ENCODE data around the gene CD109.
"Not testable (repeated sequence)": the region's sequence is repeated elsewhere in the genome, so short reads cannot be mapped to it uniquely, and the experiment has no call there.

The CD109 gene

DNA sequence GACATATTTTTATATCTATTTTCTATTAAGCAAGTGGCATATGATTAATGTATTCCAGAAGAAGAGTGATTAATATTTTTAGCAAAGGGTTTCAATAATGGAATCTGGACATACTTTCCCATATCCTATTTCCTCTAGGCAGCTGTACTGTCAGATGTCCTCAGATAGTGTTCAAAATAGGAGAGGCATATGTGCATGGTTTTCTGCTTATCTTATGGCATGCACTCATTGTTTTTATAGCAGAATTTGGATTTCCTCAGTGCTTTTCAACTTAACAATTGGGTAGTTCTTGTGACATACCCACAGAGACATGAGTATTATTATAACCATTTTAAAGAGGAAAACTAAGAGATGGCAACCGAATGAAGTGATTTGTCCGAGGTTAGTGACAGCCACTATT lies 29.6 kb upstream of the CD109 start:
- H3K27me3 ChIP-seq (ENCODE audit: control insufficient read depth, insufficient read depth, low read length): no peaks in the 10 kb centered on the region
- H3K9ac ChIP-seq (ENCODE audit: low read length): no peak overlapping the region
- no peak overlapping the region for H3K27ac ChIP-seq (ENCODE audit: low read length)
- no peak overlapping the region for H3K4me3 ChIP-seq (ENCODE audit: low read length)
- no peaks in the 10 kb centered on the region for H3K36me3 ChIP-seq (ENCODE audit: control insufficient read depth, low read depth, low read length)
- no peaks in the 10 kb centered on the region for H3K4me1 ChIP-seq (ENCODE audit: control insufficient read depth, low read depth, low read length)
- no peaks in the 10 kb centered on the region for H3K9me3 ChIP-seq (ENCODE audit: control insufficient read depth, low read depth, low read length)

DNA sequence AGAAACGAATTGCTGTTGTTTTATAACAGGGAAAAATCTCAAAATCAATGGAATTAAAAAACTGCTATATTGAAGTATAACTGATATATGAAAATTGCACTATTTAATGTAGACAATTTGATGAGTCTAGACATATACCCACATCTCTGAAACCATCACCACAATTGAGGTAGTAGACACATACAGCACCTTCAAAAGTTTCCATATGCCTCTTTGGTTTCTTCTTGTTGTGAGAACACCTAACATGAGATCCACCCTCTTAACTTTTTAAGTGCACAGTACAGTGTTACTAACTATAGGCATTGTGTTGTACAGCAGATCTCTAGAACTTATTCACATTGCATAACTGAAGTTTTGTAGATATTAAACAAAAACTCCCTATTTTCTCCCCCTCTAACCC lies 28.2 kb upstream of the CD109 start:
- H3K4me3 ChIP-seq (ENCODE audit: low read length): no peak overlapping the region
- H3K4me1 ChIP-seq (ENCODE audit: control insufficient read depth, low read depth, low read length): no peaks in the 10 kb centered on the region
- H3K9me3 ChIP-seq (ENCODE audit: control insufficient read depth, low read depth, low read length): no peaks in the 10 kb centered on the region
- no peak overlapping the region for H3K9ac ChIP-seq (ENCODE audit: low read length)
- no peaks in the 10 kb centered on the region for H3K27me3 ChIP-seq (ENCODE audit: control insufficient read depth, insufficient read depth, low read length)
- H3K36me3 ChIP-seq (ENCODE audit: control insufficient read depth, low read depth, low read length): no peaks in the 10 kb centered on the region
- H3K27ac ChIP-seq (ENCODE audit: low read length): no peak overlapping the region

DNA sequence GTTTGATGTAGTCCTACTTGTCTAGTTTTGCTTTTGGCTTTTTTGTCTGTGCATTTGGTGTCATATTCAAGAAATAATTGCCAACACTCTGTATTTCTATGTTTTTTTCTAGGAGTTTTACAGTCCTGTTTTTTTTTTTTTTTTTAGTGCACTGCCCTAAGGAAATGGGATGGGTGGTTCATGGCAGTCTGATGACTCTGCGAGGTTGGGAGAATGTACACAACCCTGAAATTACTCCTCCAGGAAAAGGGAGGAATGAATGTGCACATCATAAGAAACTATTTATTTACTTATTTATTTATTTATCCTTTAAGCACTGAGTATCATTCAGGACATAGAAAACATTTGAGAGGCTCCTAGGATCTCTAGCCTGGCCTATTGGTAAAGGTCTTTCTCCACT lies 27.0 kb upstream of the CD109 start:
- Histone ChIP-seq H3K27ac (ENCODE audit: low read length) (no peak overlapping the region), H3K4me3 (ENCODE audit: low read length) (no peak overlapping the region), H3K36me3 (ENCODE audit: control insufficient read depth, low read depth, low read length) (no peaks in the 10 kb centered on the region), H3K9ac (ENCODE audit: low read length) (no peak overlapping the region), H3K4me1 (ENCODE audit: control insufficient read depth, low read depth, low read length) (no peaks in the 10 kb centered on the region), H3K9me3 (ENCODE audit: control insufficient read depth, low read depth, low read length) (no peaks in the 10 kb centered on the region), H3K27me3 (ENCODE audit: control insufficient read depth, insufficient read depth, low read length) (no peaks in the 10 kb centered on the region)

GRCh38 chr6:73671911-73672685 lies 23.9 kb upstream of the CD109 start:
- no peaks in the 10 kb centered on the region for H3K36me3 ChIP-seq (ENCODE audit: control insufficient read depth, low read depth, low read length)
- H3K4me3 ChIP-seq (ENCODE audit: low read length): no peak overlapping the region
- no peaks in the 10 kb centered on the region for H3K4me1 ChIP-seq (ENCODE audit: control insufficient read depth, low read depth, low read length)
- no peak overlapping the region for H3K9ac ChIP-seq (ENCODE audit: low read length)
- no peaks in the 10 kb centered on the region for H3K9me3 ChIP-seq (ENCODE audit: control insufficient read depth, low read depth, low read length)
- H3K27ac ChIP-seq (ENCODE audit: low read length): no peak overlapping the region
- H3K27me3 ChIP-seq (ENCODE audit: control insufficient read depth, insufficient read depth, low read length): no peaks in the 10 kb centered on the region

DNA sequence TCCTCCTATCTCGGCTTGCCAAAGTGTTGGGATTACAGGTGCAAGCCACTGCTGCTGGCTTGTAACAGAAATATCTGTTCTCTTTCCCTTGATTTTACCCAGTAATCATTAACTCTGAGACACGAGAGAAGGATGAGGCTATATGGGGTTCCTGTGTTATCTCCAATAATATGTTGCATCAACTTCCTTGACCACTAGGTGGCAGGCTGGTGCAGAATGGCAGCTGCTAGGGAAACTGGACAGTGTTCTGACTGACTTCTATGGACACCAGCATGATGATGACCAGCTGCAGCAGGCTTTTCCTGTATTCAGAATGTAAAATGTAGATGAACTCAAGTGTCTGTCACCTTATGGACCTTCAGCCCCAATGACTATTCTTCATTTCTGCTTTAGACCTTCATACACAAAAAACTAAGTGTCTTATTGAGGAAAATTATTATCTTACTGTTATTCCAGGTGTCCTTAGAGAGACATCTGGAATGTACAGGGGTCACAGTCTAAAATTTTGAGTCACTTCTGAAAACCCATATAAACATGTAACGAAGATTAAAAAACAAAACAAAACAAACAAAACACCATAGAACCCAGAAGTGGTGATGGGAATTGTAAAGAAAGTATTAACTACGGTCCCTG lies 20.4 kb upstream of the CD109 start:
- no peak overlapping the region for H3K9ac ChIP-seq (ENCODE audit: low read length)
- no peaks in the 10 kb centered on the region for H3K27me3 ChIP-seq (ENCODE audit: control insufficient read depth, insufficient read depth, low read length)
- no peaks in the 10 kb centered on the region for H3K36me3 ChIP-seq (ENCODE audit: control insufficient read depth, low read depth, low read length)
- no peak overlapping the region for H3K27ac ChIP-seq (ENCODE audit: low read length)
- no peak overlapping the region for H3K4me3 ChIP-seq (ENCODE audit: low read length)
- no peaks in the 10 kb centered on the region for H3K4me1 ChIP-seq (ENCODE audit: control insufficient read depth, low read depth, low read length)
- H3K9me3 ChIP-seq (ENCODE audit: control insufficient read depth, low read depth, low read length): no peaks in the 10 kb centered on the region

DNA sequence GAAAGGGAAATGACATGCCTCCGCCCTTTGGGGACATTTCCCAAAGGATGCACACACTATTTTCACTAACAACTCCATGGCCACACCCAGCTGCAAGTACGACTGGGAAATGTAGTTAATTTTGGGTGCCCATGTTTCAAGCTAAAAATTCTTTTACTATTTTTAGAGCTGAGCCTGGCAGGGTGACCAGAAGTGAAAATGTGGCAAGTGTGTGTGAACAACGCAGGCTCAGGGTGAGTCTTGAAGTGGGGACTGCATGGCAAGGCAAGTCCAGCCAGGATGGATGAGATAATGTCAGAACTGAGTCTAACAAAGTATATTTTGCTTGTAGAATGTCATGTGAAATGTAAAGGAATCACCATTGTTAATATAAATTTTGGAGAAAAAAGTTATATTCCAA lies 17.0 kb upstream of the CD109 start:
- Histone ChIP-seq H3K27me3 (ENCODE audit: control insufficient read depth, insufficient read depth, low read length) (no peaks in the 10 kb centered on the region), H3K9me3 (ENCODE audit: control insufficient read depth, low read depth, low read length) (no peaks in the 10 kb centered on the region), H3K4me3 (ENCODE audit: low read length) (no peak overlapping the region), H3K36me3 (ENCODE audit: control insufficient read depth, low read depth, low read length) (no peaks in the 10 kb centered on the region), H3K27ac (ENCODE audit: low read length) (no peak overlapping the region), H3K9ac (ENCODE audit: low read length) (no peak overlapping the region), H3K4me1 (ENCODE audit: control insufficient read depth, low read depth, low read length) (no peaks in the 10 kb centered on the region)

DNA sequence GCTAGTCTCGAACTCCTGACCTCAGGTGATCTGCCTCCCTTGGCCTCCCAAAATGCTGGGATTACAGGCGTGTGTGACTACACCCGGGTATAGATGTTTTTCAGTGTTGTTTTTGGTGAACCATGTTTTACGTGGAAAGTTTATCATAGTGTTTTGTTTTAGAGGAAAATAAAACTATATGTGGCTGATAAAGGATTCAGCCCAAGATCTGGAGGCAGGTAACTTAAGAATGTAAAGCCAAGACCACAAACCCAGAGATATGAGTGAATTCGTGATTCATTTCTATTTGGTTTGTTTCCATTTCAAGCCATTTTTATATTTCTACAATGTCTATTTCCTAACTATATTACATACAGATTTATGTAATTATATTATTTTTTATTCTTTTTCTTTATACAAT lies 16.2 kb upstream of the CD109 start:
- not testable (repeated sequence) for H3K27me3 ChIP-seq (ENCODE audit: control insufficient read depth, insufficient read depth, low read length); H3K9me3 ChIP-seq (ENCODE audit: control insufficient read depth, low read depth, low read length); H3K4me3 ChIP-seq (ENCODE audit: low read length); H3K27ac ChIP-seq (ENCODE audit: low read length); H3K4me1 ChIP-seq (ENCODE audit: control insufficient read depth, low read depth, low read length); H3K36me3 ChIP-seq (ENCODE audit: control insufficient read depth, low read depth, low read length); H3K9ac ChIP-seq (ENCODE audit: low read length)

GRCh38 chr6:73680289-73680918 lies 15.6 kb upstream of the CD109 start:
- Histone ChIP-seq H3K27ac (ENCODE audit: low read length) (no peak overlapping the region), H3K9me3 (ENCODE audit: control insufficient read depth, low read depth, low read length) (no peaks in the 10 kb centered on the region), H3K9ac (ENCODE audit: low read length) (no peak overlapping the region), H3K4me1 (ENCODE audit: control insufficient read depth, low read depth, low read length) (no peaks in the 10 kb centered on the region), H3K4me3 (ENCODE audit: low read length) (no peak overlapping the region), H3K36me3 (ENCODE audit: control insufficient read depth, low read depth, low read length) (no peaks in the 10 kb centered on the region), H3K27me3 (ENCODE audit: control insufficient read depth, insufficient read depth, low read length) (no peaks in the 10 kb centered on the region)

DNA sequence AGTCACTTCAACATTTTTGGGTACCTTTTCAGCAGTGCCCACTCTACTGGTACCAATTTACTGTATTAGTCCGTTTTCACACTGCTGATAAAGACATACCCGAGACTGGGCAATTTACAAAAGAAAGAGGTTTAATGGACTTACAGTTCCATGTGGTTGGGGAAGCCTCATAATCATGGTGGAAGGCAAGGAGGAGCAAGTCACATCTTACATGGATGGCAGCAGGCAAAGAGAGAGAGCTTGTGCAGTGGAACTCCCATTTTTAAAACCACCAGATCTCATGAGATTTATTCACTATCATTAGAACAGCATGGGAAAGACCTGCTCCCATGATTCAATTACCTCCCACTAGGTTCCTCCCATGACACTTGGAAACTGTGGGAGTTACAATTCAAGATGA lies 12.4 kb upstream of the CD109 start:
- not testable (repeated sequence) for H3K4me1 ChIP-seq (ENCODE audit: control insufficient read depth, low read depth, low read length); H3K9me3 ChIP-seq (ENCODE audit: control insufficient read depth, low read depth, low read length); H3K9ac ChIP-seq (ENCODE audit: low read length); H3K27me3 ChIP-seq (ENCODE audit: control insufficient read depth, insufficient read depth, low read length); H3K36me3 ChIP-seq (ENCODE audit: control insufficient read depth, low read depth, low read length); H3K4me3 ChIP-seq (ENCODE audit: low read length); H3K27ac ChIP-seq (ENCODE audit: low read length)

DNA sequence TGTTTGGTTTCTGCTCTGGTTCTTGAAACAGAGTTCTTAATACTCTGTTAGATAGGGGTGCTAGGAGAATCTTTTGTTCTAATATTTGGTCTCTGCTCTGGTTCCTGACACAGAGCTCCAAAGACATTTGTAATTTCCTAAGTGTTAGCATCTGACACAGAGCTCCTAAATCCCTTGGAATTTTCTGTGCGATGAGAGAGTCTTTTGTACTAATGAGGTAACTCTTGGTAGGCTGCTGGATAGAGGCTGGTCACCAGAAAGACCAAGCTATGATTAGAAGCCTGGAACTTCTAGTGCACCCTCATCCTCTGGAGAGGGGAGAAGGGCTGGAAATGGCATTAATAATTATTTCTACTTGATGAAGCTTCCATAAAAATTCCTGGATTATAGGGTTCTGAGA lies 7.7 kb upstream of the CD109 start:
- Histone ChIP-seq H3K36me3 (ENCODE audit: control insufficient read depth, low read depth, low read length) (no peaks in the 10 kb centered on the region), H3K4me1 (ENCODE audit: control insufficient read depth, low read depth, low read length) (no peaks in the 10 kb centered on the region), H3K27ac (ENCODE audit: low read length) (no peak overlapping the region), H3K9ac (ENCODE audit: low read length) (no peak overlapping the region), H3K9me3 (ENCODE audit: control insufficient read depth, low read depth, low read length) (no peaks in the 10 kb centered on the region), H3K27me3 (ENCODE audit: control insufficient read depth, insufficient read depth, low read length) (no peaks in the 10 kb centered on the region), H3K4me3 (ENCODE audit: low read length) (no peak overlapping the region)

DNA sequence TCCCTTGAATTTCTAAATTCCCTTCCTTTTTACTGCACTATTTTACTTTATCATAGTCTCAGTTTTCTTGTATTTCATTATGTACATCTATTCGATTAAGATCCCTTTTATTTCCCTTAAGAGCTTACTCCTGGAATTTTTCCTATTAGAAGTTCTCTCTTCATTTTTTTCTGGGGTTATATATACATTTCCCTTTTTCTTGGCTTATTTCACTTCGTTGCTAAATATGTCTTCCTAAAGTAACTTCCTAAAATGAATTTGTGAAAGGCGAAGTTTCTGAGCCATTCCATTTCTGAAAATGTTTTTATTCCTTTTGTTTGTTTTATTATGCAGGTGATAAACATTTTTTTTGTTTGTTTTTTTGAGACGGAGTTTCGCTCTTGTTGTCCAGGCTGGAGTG lies 5.9 kb upstream of the CD109 start:
- no peaks in the 10 kb centered on the region for H3K4me1 ChIP-seq (ENCODE audit: control insufficient read depth, low read depth, low read length)
- no peaks in the 10 kb centered on the region for H3K9me3 ChIP-seq (ENCODE audit: control insufficient read depth, low read depth, low read length)
- peaks cover 11% of the 10 kb centered on the region for H3K27me3 ChIP-seq (ENCODE audit: control insufficient read depth, insufficient read depth, low read length)
- H3K27ac ChIP-seq (ENCODE audit: low read length): no peak overlapping the region
- H3K4me3 ChIP-seq (ENCODE audit: low read length): no peak overlapping the region
- H3K9ac ChIP-seq (ENCODE audit: low read length): no peak overlapping the region
- no peaks in the 10 kb centered on the region for H3K36me3 ChIP-seq (ENCODE audit: control insufficient read depth, low read depth, low read length)

- Histone ChIP-seq H3K27me3 (ENCODE audit: control insufficient read depth, insufficient read depth, low read length) (peaks cover 23% of the 10 kb centered on the region), H3K27ac (ENCODE audit: low read length) (no peak overlapping the region), H3K4me3 (ENCODE audit: low read length) (no peak overlapping the region)
Measured at GRCh38 chr6:73691512-73691911, 4.5 kb upstream of the CD109 start.

More at GRCh38 chr6:73691512-73691911, 4.5 kb upstream of the CD109 start:
- Histone ChIP-seq H3K9me3 (ENCODE audit: control insufficient read depth, low read depth, low read length) (no peaks in the 10 kb centered on the region), H3K9ac (ENCODE audit: low read length) (no peak overlapping the region), H3K36me3 (ENCODE audit: control insufficient read depth, low read depth, low read length) (no peaks in the 10 kb centered on the region), H3K4me1 (ENCODE audit: control insufficient read depth, low read depth, low read length) (peaks cover 3% of the 10 kb centered on the region)
